Activated CD4-positive, alpha-beta memory T cell treated with anti-CD3 and anti-CD28 coated beads, Interleukin-2, amount 10 ng/mL, durations not matched to agents 7 days and 5 days (primary cell): Measurements from ENCODE around the gene DNAJA4. TPM values are rescaled to one million over a fixed set of nuclear protein-coding genes. Genes with fewer than 3 reads are reported as not detected.

ENCODE experiments used
- CTCF ChIA-PET: fragments of 350-600 bp; sonication (Branson Sonifier 250); formaldehyde crosslinking; loops from one replicate; lab custom pipeline; 2021; ENCODE audit warnings: antibody characterized with exemption, inconsistent platforms; lab: Charles Lee
- POLR2A ChIA-PET: fragments of 350-600 bp; sonication (Branson Sonifier 250); formaldehyde crosslinking; loops from one replicate; lab custom pipeline; 2021; ENCODE audit warnings: antibody characterized with exemption; lab: Charles Lee
- DNase-seq: peaks from one replicate; pipeline ENCODE4 v3.0.0-alpha.2; 2020
- H3K27ac Mint-ChIP-seq: one replicate; pipeline ENCODE4 v1.8.0; 2021; ENCODE audit warnings: mild to moderate bottlenecking, mixed read lengths
- H3K27me3 Mint-ChIP-seq: one replicate; pipeline ENCODE4 v1.8.0; 2021; ENCODE audit warnings: mixed read lengths
- H3K36me3 Mint-ChIP-seq: one replicate; pipeline ENCODE4 v1.8.0; 2021; ENCODE audit warnings: low read depth, mixed read lengths
- H3K4me1 Mint-ChIP-seq: one replicate; pipeline ENCODE4 v1.8.0; 2021; ENCODE audit warnings: mixed read lengths
- H3K4me3 Mint-ChIP-seq: one replicate; pipeline ENCODE4 v1.8.0; 2021; ENCODE audit warnings: mild to moderate bottlenecking, mixed read lengths
- H3K9me3 Mint-ChIP-seq: one replicate; pipeline ENCODE4 v1.8.0; 2021; ENCODE audit warnings: mixed read lengths
- total RNA-seq, 2 experiments: library from RNA; stranded (reverse); gene quantifications; one replicate each; pipeline ENCODE4 v1.2.3, GENCODE V29; 2021

DNAJA4 gene
- total RNA-seq, 2 experiments from 2014 or later: 27.7 to 30.9 TPM

DNA sequence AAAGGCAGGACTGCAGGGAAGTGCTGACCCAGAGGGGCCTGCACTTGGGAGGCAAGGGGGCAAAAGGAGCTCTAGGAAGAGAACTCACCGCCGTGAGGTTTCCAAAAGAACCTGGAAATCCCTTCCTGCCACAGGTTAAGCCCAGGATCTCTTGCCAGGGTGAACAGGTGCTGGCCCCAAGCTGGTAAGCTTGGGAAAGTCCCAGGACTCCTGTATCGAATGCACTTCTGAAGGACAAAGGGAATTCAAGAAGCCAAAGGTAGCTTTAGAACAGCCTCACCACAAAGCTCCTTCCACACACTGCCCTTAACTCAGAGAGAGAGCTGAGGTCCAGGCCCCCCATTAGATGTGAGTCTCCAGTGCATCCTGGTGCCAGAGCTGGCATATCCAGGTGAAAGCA lies 46.9 kb downstream of the DNAJA4 start:
- Mint-ChIP-seq H3K4me3 (no peak overlapping the region), H3K36me3 (no peaks in the 10 kb centered on the region), H3K27ac (no peak overlapping the region), H3K9me3 (no peaks in the 10 kb centered on the region), H3K27me3 (peaks cover 2% of the 10 kb centered on the region), H3K4me1 (peaks cover under 1% of the 10 kb centered on the region)
- POLR2A ChIA-PET: interaction anchor here (1.0 to 2.2 kb wide), 2 partner anchors 12 to 229 kb away, joined by 3 to 8 read pairs; partner anchors contain the start of genes PSMA4 and SKIC8
- DNase-seq: no peak
- CTCF ChIA-PET: interaction anchor here (0.6 to 1.3 kb wide), 2 partner anchors 71 to 111 kb away, joined by 4 read pairs; no protein-coding TSS in a partner anchor

DNA sequence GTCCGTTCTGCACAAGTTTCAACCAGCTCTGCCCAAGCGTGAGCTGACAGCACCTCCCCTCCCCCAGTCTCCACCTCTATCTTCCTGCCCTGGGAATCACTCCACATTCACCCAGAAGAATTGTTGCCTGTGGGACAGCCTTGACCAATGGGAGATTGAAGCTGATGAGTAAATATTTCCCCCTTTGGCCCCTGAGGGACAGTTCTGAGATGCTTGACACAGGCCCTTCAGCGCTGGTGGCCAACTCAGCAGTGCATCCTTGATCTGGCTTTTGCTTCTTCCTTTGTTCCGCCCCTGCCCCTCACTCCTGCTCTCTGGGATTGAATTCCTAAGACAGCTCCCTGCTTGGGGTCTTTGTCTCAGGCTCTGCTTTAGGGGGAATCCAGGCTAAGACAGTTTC lies 48.2 kb downstream of the DNAJA4 start:
- H3K4me1 Mint-ChIP-seq: no peaks in the 10 kb centered on the region
- H3K4me3 Mint-ChIP-seq: no peak overlapping the region
- CTCF ChIA-PET: interaction anchor here (0.6 kb wide), 1 partner anchor 79 kb away, joined by 3 read pairs; no protein-coding TSS in a partner anchor
- H3K9me3 Mint-ChIP-seq: no peaks in the 10 kb centered on the region
- H3K27me3 Mint-ChIP-seq: peaks cover 2% of the 10 kb centered on the region
- H3K36me3 Mint-ChIP-seq: no peaks in the 10 kb centered on the region
- POLR2A ChIA-PET: interaction anchor here (0.6 to 2.2 kb wide), 2 partner anchors 13 to 1649 kb away, joined by 3 to 8 read pairs; partner anchors contain the start of gene SKIC8
- DNase-seq: no peak
- H3K27ac Mint-ChIP-seq: no peak overlapping the region

DNA sequence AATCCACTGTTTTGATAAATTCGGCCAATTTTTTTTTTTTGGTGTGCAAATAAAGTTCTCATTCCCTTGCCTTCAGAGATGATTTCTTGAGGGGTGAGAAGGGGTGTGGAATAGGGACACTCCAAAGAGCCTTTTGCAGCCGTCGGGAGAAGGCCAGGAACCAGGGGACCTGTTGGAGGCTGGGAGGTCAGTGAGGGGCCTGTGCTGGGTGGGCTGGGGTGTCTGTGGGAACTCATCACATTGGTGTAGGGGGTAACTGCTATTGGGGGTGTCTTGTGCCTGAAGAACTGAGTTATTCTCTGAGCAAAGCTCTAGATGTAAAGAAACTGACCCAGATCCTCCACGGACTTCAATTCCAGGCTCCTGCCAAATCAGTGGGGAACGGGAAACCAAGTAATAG lies 48.6 kb downstream of the DNAJA4 start:
- no peaks in the 10 kb centered on the region for H3K9me3 Mint-ChIP-seq
- CTCF ChIA-PET: interaction anchor here (0.6 kb wide), 1 partner anchor 80 kb away, joined by 3 read pairs; no protein-coding TSS in a partner anchor
- DNase-seq: no peak
- H3K27me3 Mint-ChIP-seq: peaks cover 2% of the 10 kb centered on the region
- no peaks in the 10 kb centered on the region for H3K36me3 Mint-ChIP-seq
- H3K27ac Mint-ChIP-seq: no peak overlapping the region
- POLR2A ChIA-PET: interaction anchor here (0.6 kb wide), 1 partner anchor 1650 kb away, joined by 3 read pairs; no protein-coding TSS in a partner anchor
- no peak overlapping the region for H3K4me3 Mint-ChIP-seq
- no peaks in the 10 kb centered on the region for H3K4me1 Mint-ChIP-seq

DNA sequence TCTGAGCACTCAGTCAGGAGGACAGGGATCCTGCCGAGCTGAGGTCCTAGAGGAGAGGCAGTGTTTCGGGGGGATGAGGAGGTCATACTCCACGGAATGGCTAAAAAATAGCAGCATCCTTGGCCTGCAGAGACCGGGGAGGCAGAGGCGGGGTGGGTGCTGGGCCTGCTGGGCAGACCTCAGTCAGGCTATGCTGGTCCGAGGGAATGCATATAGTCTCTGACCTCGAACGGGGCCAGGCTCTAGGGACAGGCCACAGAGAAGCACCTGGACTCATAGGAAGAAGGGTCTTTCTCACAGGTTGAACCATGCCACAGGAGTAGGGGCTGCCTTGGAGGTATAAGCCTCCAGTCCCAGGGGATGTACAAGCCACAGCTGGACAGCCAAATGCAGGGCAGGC lies 49.0 kb downstream of the DNAJA4 start:
- CTCF ChIA-PET: no interaction called here
- H3K27ac Mint-ChIP-seq: no peak overlapping the region
- no peaks in the 10 kb centered on the region for H3K36me3 Mint-ChIP-seq
- H3K4me3 Mint-ChIP-seq: no peak overlapping the region
- no peaks in the 10 kb centered on the region for H3K9me3 Mint-ChIP-seq
- no peak for DNase-seq
- peaks cover 2% of the 10 kb centered on the region for H3K27me3 Mint-ChIP-seq
- POLR2A ChIA-PET: no interaction called here
- H3K4me1 Mint-ChIP-seq: no peaks in the 10 kb centered on the region

DNA sequence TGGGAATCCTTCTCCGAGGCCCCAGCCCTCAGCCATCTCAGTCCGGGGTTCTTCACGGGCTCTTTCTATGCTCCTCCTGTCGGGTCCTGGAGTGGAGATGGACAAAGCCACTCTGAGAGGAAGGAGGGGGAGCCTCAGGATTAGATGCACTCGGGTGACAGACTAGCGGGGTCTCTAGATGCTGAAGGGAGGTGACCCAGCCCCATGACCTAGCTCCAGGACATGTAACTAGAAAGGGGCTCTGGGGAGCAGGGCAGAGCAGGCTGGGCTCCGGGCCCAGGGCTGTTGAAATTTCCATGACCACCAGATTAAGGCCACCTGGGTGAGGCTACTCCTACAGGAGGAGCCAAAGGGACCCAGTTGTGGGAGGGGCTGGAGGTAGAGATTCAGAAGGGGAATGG lies 49.8 kb downstream of the DNAJA4 start:
- Mint-ChIP-seq H3K9me3 (no peaks in the 10 kb centered on the region), H3K4me3 (no peak overlapping the region), H3K36me3 (no peaks in the 10 kb centered on the region), H3K27me3 (peaks cover 2% of the 10 kb centered on the region), H3K4me1 (no peaks in the 10 kb centered on the region), H3K27ac (no peak overlapping the region)
- POLR2A ChIA-PET: no interaction called here
- no peak for DNase-seq
- CTCF ChIA-PET: no interaction called here

DNA sequence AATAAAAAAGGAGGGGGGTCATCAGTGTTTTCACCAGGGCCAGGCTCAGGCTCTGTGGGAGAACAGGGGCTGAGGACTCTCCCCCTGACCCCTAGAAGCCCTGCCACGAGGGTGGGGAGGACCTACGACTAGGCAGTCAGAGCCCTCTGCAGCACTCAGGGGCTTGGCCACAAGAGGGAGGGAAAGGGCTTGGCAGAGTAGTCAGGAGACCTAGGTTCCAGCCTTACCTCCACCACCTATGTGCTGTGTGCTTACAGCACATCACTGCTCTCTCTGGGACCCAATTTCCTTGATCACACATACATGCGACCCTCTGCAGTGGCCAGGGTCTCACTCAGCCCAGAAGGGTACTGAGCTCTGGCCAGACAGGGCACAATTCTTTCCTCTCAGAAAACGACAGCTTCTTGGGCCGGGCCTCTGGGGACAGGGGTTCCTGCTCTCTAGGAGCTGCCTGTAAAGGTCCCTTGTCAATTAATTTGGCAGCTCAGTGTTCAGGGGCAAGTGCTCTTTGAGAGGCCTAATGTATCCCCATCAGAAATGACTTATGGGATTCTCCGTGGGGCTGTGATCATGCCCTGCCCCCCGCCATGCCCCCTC lies 51.4 kb downstream of the DNAJA4 start:
- POLR2A ChIA-PET: interaction anchor here (1.0 kb wide), 1 partner anchor 16 kb away, joined by 3 read pairs; the partner anchor contains the start of gene SKIC8
- Mint-ChIP-seq H3K4me3 (no peak overlapping the region), H3K36me3 (no peaks in the 10 kb centered on the region), H3K27ac (no peak overlapping the region), H3K27me3 (no peaks in the 10 kb centered on the region), H3K4me1 (no peaks in the 10 kb centered on the region), H3K9me3 (no peaks in the 10 kb centered on the region)
- DNase-seq: no peak
- CTCF ChIA-PET: no interaction called here

DNA sequence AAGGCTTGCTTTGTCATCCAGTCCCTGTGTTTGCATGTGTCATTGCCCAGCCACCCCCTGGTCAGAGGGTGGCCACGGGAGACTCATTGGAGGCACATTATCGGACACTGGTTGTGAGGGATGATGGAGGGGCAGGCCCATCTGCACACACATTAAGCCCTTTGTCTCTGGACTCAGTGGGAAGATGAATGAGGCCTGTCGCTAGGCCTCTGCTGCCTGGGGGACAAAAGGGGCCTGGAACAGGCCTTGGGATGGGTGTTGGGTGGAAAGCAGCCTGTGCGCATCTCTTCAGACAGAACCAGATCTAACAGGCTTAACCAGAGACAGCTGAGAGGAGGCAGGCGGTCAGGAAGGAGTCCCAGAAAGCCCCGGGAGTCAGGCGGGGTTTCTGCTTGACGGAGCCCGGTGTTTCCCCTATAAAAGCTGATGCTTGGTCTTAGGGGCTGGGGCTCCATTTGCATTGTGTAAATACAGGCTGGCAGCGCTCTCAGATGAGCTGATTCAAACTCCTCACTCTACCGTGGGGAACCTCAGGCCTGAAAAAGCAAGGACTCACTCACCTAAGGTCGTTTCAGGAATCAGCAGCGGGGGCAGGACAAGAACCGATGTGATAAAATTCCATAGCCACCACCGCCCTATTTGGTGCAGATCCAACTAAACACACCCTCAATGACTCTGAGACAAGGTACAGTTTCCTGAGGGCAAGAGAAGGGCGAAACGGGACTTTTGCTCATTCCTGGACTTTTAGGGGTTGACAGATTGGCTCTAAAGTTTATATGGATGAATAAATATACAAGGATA lies 52.1 kb downstream of the DNAJA4 start:
- no peak for DNase-seq
- no peak overlapping the region for H3K4me3 Mint-ChIP-seq
- H3K36me3 Mint-ChIP-seq: no peaks in the 10 kb centered on the region
- H3K27me3 Mint-ChIP-seq: no peaks in the 10 kb centered on the region
- ChIA-PET POLR2A (interaction anchor here (1.0 to 1.5 kb wide), 2 partner anchors 17 kb away, joined by 3 to 4 read pairs; partner anchors contain the start of gene SKIC8), CTCF (no interaction called here)
- H3K27ac Mint-ChIP-seq: no peak overlapping the region
- H3K9me3 Mint-ChIP-seq: no peaks in the 10 kb centered on the region
- no peaks in the 10 kb centered on the region for H3K4me1 Mint-ChIP-seq

DNA sequence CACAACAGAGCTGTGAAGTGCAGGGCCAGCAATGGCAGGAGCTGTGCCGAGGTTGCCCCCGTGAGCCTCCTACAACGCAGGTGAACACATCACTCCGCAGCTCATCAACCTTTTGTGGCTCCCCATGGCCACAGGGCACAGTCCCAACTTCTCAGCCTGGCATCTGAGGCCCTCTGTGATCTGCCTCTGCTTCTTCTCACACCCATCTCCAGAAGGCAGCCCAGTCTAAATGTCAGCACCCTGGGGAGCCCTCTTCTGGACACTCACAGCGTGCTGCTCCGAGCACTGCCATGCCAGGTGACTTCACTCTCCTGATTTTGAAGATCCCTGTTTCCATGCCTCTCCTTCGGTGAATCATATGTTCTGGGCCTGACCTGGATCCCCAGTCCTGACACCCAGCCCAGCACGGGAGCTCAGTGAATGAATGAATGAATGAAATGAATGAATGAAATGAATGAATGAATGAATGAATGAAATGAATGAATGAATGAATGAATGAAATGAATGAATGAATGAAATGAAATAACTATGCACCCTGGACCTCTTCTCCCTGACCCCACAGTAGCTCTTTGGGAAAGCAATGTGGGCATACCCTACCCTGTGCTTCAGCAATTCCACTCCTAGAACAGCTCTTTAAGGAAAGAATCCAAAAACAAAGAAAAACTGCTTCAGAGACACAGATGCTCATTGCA lies 52.9 kb downstream of the DNAJA4 start:
- ChIA-PET CTCF (interaction anchor here (0.9 kb wide), 1 partner anchor 9 kb away, joined by 3 read pairs; no protein-coding TSS in a partner anchor), POLR2A (interaction anchor here (1.5 kb wide), 1 partner anchor 17 kb away, joined by 4 read pairs; the partner anchor contains the start of gene SKIC8)
- Mint-ChIP-seq H3K27me3 (no peaks in the 10 kb centered on the region), H3K27ac (no peak overlapping the region), H3K9me3 (no peaks in the 10 kb centered on the region), H3K4me1 (no peaks in the 10 kb centered on the region), H3K4me3 (no peak overlapping the region), H3K36me3 (no peaks in the 10 kb centered on the region)
- no peak for DNase-seq

DNA sequence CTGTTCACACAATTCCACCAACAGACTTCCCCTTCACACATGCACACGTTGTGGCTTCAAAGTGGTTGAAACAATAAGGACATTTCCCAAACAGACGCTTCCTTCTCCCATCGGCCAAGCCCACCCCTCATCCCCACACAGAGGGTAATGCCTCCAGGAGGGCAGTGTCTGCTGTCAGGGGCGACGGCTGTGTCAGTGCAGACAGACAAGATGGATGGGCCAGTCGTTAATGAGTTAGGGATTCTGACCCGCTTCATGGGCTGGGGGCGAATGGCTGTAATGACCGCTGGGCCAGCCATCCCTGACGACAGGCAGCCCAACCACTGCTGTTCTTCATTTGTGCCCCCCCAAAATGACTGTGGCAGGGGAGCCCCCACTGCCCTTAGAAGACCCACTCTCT lies 55.2 kb downstream of the DNAJA4 start:
- H3K27me3 Mint-ChIP-seq: no peaks in the 10 kb centered on the region
- no peaks in the 10 kb centered on the region for H3K4me1 Mint-ChIP-seq
- CTCF ChIA-PET: no interaction called here
- no peak overlapping the region for H3K4me3 Mint-ChIP-seq
- POLR2A ChIA-PET: no interaction called here
- H3K9me3 Mint-ChIP-seq: no peaks in the 10 kb centered on the region
- no peak for DNase-seq
- no peak overlapping the region for H3K27ac Mint-ChIP-seq
- H3K36me3 Mint-ChIP-seq: no peaks in the 10 kb centered on the region

DNA sequence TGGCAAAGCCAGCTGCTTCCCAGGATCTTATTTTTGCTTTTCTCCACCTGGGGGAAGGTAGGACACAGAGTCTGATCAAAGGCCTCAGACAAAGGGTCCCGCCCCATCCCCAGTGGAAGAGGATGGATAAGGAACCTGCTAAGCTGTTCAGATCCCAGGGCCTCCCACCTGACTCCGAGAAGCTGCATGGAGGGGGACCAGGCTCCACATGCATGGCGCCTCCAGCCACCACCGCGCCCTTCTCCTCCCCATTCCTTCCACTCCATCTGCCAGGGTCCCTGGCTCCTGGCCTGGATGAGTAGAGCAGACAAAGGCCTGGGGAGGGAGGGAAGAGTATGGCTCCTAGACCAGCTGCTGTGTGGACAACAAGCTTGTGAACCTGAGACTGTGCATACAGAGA lies 55.8 kb downstream of the DNAJA4 start:
- Mint-ChIP-seq H3K4me3 (no peak overlapping the region), H3K27me3 (no peaks in the 10 kb centered on the region), H3K27ac (no peak overlapping the region), H3K9me3 (no peaks in the 10 kb centered on the region), H3K36me3 (no peaks in the 10 kb centered on the region), H3K4me1 (no peaks in the 10 kb centered on the region)
- ChIA-PET CTCF (no interaction called here), POLR2A (no interaction called here)
- DNase-seq: no peak

DNA sequence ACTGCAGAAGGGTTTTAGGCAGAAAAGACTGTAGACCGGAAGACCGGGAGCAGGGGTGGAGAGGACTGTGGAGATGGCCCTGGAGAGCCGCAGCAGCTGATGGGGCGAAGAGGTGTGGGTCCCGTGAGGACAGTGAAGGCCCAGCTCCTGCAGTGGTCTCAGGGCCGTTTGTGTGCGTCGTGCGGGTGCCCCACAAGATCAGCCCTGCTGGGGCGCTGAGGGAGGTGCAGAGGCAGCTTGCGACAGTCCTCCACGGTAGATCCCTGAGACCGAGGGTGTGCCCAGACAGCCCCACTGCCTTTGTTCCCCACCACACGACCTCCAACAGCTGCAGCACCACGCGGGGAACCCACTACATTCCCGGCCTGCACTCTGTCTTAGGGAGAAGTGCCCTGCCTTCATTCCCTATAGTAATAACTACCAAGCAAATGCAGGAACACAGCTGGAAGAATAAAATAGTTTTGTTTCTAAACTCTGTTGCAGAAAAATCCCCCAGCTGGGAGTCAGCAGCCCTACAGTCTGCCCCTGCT lies 56.7 kb downstream of the DNAJA4 start:
- no peaks in the 10 kb centered on the region for H3K36me3 Mint-ChIP-seq
- no peaks in the 10 kb centered on the region for H3K27me3 Mint-ChIP-seq

DNA sequence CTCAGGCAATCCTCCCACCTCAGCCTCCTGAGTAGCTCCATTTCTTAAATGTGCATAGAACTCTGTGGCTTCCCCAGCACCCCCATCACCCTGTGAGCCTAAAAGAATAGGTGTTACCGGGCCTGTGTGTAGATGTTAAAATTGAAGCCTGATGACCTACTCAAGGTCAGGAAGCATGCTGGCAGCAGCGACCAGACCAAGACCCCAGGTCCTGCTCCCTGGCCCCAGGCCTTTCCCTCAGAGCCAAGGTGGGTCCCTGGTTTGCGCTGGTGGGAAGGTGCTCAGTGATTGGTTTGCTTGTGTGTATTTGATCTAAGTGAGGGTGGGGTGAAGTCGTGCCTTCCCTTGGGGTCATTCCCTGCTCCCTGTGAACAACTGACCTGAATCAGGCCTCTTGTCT lies 57.4 kb downstream of the DNAJA4 start:
- CTCF ChIA-PET: no interaction called here
- no peak overlapping the region for H3K4me3 Mint-ChIP-seq

More for the DNA sequence above, 56.7 kb downstream of the DNAJA4 start:
- Mint-ChIP-seq H3K9me3 (no peaks in the 10 kb centered on the region), H3K4me1 (no peaks in the 10 kb centered on the region), H3K4me3 (no peak overlapping the region), H3K27ac (no peak overlapping the region)
- DNase-seq: no peak
- ChIA-PET POLR2A (no interaction called here), CTCF (no interaction called here)

More for the DNA sequence above, 57.4 kb downstream of the DNAJA4 start:
- H3K27me3 Mint-ChIP-seq: no peaks in the 10 kb centered on the region
- no peaks in the 10 kb centered on the region for H3K36me3 Mint-ChIP-seq
- no peaks in the 10 kb centered on the region for H3K9me3 Mint-ChIP-seq
- no peak for DNase-seq
- H3K4me1 Mint-ChIP-seq: no peaks in the 10 kb centered on the region
- POLR2A ChIA-PET: no interaction called here
- H3K27ac Mint-ChIP-seq: no peak overlapping the region
